ENCODE results near the gene GTPBP10. TPM values are rescaled to one million over a fixed set of nuclear protein-coding genes. Genes with fewer than 3 reads are reported as not detected.

The GTPBP10 gene
- total and polyA plus RNA-seq, 2 experiments from 2014 or later, result 11.2 to 13.1 TPM

GRCh38 chr7:90383861-90384260, 37.3 kb downstream of the GTPBP10 start:
- Histone ChIP-seq H3K27ac (no peak overlapping the region), H3K9me3 (ENCODE audit: low read depth) (no peaks in the 10 kb centered on the region), H3K4me3 (no peak overlapping the region), H3K9me2 (replicated peaks; ENCODE audit: insufficient read depth) (no peaks in the 10 kb centered on the region), H3K79me2 (no peaks in the 10 kb centered on the region), H3K36me3 (replicated peaks; ENCODE audit: insufficient read depth, low read depth) (no peaks in the 10 kb centered on the region), H3K27me3 (no peaks in the 10 kb centered on the region), H3K4me1 (ENCODE audit: insufficient read depth) (no peaks in the 10 kb centered on the region), H3K4me2 (no peak overlapping the region), H2AFZ (no peak overlapping the region), H4K20me1 (ENCODE audit: insufficient read depth, poor library complexity, severe bottlenecking) (no peaks in the 10 kb centered on the region)
- DNase-seq (ENCODE audit: low spot score), result no peak
- TF ChIP-seq EZH2phosphoT487 (IDR thresholded peaks at IDR 0.05; ENCODE audit: low read depth, severe bottlenecking, unreplicated experiment) (no peak), EZH2 (IDR thresholded peaks at IDR 0.05; ENCODE audit: borderline replicate concordance) (no peak), CTCF (IDR thresholded peaks at IDR 0.05; ENCODE audit: poor library complexity) (no peak)
- 88% methylated on average over 3 of the region's 3 CpGs for WGBS (ENCODE audit: low lambda C conversion rate, missing lambda C conversion rate)

GRCh38 chr7:90384433-90384832, 37.9 kb downstream of the GTPBP10 start:
- Histone ChIP-seq H3K4me2 (no peak overlapping the region), H2AFZ (no peak overlapping the region), H3K4me3 (no peak overlapping the region), H3K4me1 (ENCODE audit: insufficient read depth) (no peaks in the 10 kb centered on the region), H3K9me2 (replicated peaks; ENCODE audit: insufficient read depth) (no peaks in the 10 kb centered on the region), H3K27me3 (no peaks in the 10 kb centered on the region), H4K20me1 (ENCODE audit: insufficient read depth, poor library complexity, severe bottlenecking) (no peaks in the 10 kb centered on the region), H3K9me3 (ENCODE audit: low read depth) (no peaks in the 10 kb centered on the region), H3K36me3 (replicated peaks; ENCODE audit: insufficient read depth, low read depth) (no peaks in the 10 kb centered on the region), H3K79me2 (no peaks in the 10 kb centered on the region), H3K27ac (no peak overlapping the region)
- DNase-seq (ENCODE audit: low spot score), result no peak
- TF ChIP-seq EZH2phosphoT487 (IDR thresholded peaks at IDR 0.05; ENCODE audit: low read depth, severe bottlenecking, unreplicated experiment), result no peak
- TF ChIP-seq EZH2 (IDR thresholded peaks at IDR 0.05; ENCODE audit: borderline replicate concordance), result no peak
- no peak for TF ChIP-seq CTCF (IDR thresholded peaks at IDR 0.05; ENCODE audit: poor library complexity)

GRCh38 chr7:90387470-90388240, 41.1 kb downstream of the GTPBP10 start:
- Histone ChIP-seq H3K4me1 (ENCODE audit: insufficient read depth) (no peaks in the 10 kb centered on the region), H3K9me2 (replicated peaks; ENCODE audit: insufficient read depth) (no peaks in the 10 kb centered on the region), H3K27me3 (no peaks in the 10 kb centered on the region), H3K27ac (no peak overlapping the region), H3K4me3 (no peak overlapping the region), H2AFZ (no peak overlapping the region), H4K20me1 (ENCODE audit: insufficient read depth, poor library complexity, severe bottlenecking) (no peaks in the 10 kb centered on the region), H3K79me2 (no peaks in the 10 kb centered on the region), H3K9me3 (ENCODE audit: low read depth) (no peaks in the 10 kb centered on the region), H3K36me3 (replicated peaks; ENCODE audit: insufficient read depth, low read depth) (no peaks in the 10 kb centered on the region), H3K4me2 (no peak overlapping the region)
- TF ChIP-seq EZH2 (IDR thresholded peaks at IDR 0.05; ENCODE audit: borderline replicate concordance) (no peak), EZH2phosphoT487 (IDR thresholded peaks at IDR 0.05; ENCODE audit: low read depth, severe bottlenecking, unreplicated experiment) (no peak), CTCF (IDR thresholded peaks at IDR 0.05; ENCODE audit: poor library complexity) (no peak)
- DNase-seq (ENCODE audit: low spot score), result no peak
- WGBS (ENCODE audit: low lambda C conversion rate, missing lambda C conversion rate), result 93% methylated on average over 2 of the region's 2 CpGs

Data from hepatocyte (in vitro differentiated cells).